OCI-LY7 (cell line): ENCODE measurements around the gene GALNT17. TPM values are rescaled to one million over a fixed set of nuclear protein-coding genes. Genes with fewer than 3 reads are reported as not detected.

Experiments
- BruUV-seq: library from RNA; stranded (reverse); fragments of 400-500 nt; replicated peaks from 2 replicates; lab custom pipeline; 2021; lab: Mats Ljungman, UMichigan
- CTCF ChIA-PET: fragments of 300-600 bp; sonication (Branson Sonifier 250); formaldehyde crosslinking; loops from one replicate; lab custom pipeline; 2022; ENCODE audit warnings: antibody characterized with exemption; ENCODE audit not compliant: unreplicated experiment; lab: Charles Lee
- POLR2A ChIA-PET: fragments of 300-600 bp; sonication (Branson Sonifier 250); formaldehyde crosslinking; loops from one replicate; lab custom pipeline; 2022; ENCODE audit warnings: antibody characterized with exemption; lab: Charles Lee
- DNase-seq: peaks from one replicate; pipeline ENCODE4 v3.0.0-alpha.2; 2015; ENCODE audit warnings: low spot score
- H2AFZ ChIP-seq: fragments of 200-600 bp; sonication (generic), shearing (Covaris generic); 2 replicates; pipeline ENCODE4 v1.6.1; 2014; ENCODE audit warnings: mild to moderate bottlenecking, antibody characterized with exemption, low read length, moderate library complexity
- H3K27ac ChIP-seq: fragments of 200-600 bp; sonication (generic); 2 replicates; pipeline ENCODE4 v1.5.1; 2014; ENCODE audit warnings: mixed run types, low read depth, mild to moderate bottlenecking, moderate library complexity, low read length, inconsistent platforms; ENCODE audit not compliant: poor library complexity, severe bottlenecking
- H3K36me3 ChIP-seq: fragments of 200-600 bp; sonication (generic); 2 replicates; pipeline ENCODE4 v1.6.1; 2014; ENCODE audit warnings: mild to moderate bottlenecking, antibody characterized with exemption, low read length, moderate library complexity, mixed read lengths; ENCODE audit not compliant: insufficient read depth
- H3K4me1 ChIP-seq: fragments of 200-600 bp; sonication (generic); 2 replicates; pipeline ENCODE4 v1.5.1; 2014; ENCODE audit warnings: mild to moderate bottlenecking, low read length; ENCODE audit not compliant: insufficient read depth, poor library complexity, severe bottlenecking
- H3K4me2 ChIP-seq: fragments of 200-600 bp; sonication (generic); 2 replicates; pipeline ENCODE4 v1.6.1; 2014; ENCODE audit warnings: mild to moderate bottlenecking, low read length
- H3K4me3 ChIP-seq: fragments of 200-600 bp; sonication (generic); 2 replicates; pipeline ENCODE4 v1.5.1; 2014; ENCODE audit warnings: mild to moderate bottlenecking, low read depth, low read length; ENCODE audit not compliant: poor library complexity, severe bottlenecking
- H3K79me2 ChIP-seq: fragments of 200-600 bp; sonication (generic); 2 replicates; pipeline ENCODE4 v1.6.1; 2016; ENCODE audit warnings: low read depth, mild to moderate bottlenecking, low read length, moderate library complexity, mixed read lengths; ENCODE audit not compliant: insufficient read depth
- H3K9me2 ChIP-seq: fragments of 200-600 bp; sonication (generic); 2 replicates; pipeline ENCODE4 v1.6.1; 2016; ENCODE audit warnings: mild to moderate bottlenecking, low read length, mixed read lengths; ENCODE audit not compliant: insufficient read depth
- H3K9me3 ChIP-seq: fragments of 200-600 bp; sonication (generic); 2 replicates; pipeline ENCODE4 v1.6.1; 2014; ENCODE audit warnings: mild to moderate bottlenecking, mixed run types, low read length, mixed read lengths
- H4K20me1 ChIP-seq: fragments of 200-600 bp; sonication (generic); 2 replicates; pipeline ENCODE4 v1.6.1; 2014; ENCODE audit warnings: mild to moderate bottlenecking, antibody characterized with exemption, low read length, moderate library complexity, mixed read lengths; ENCODE audit not compliant: insufficient read depth
- EZH2phosphoT487 ChIP-seq: fragments of 200-600 bp; sonication (generic); IDR thresholded peaks from 2 replicates; pipeline ENCODE4 v1.6.1; 2018; ENCODE audit warnings: low read depth, borderline replicate concordance, mild to moderate bottlenecking, mixed run types, antibody characterized with exemption, low read length, moderate library complexity, mixed read lengths
- intact Hi-C: fragments of 100-400 bp; cut with micrococcal nuclease; formaldehyde crosslinking; loops from one replicate; pipeline ENCODE4 v1.10.0; 2022; ENCODE audit not compliant: unreplicated experiment
- total RNA-seq, 2 experiments: library from RNA; depleted of rRNA in 1 of 2; stranded (reverse); fragments of >200 nt in 1 of 2; shearing (Covaris generic) in 1 of 2; gene quantifications; 2 replicates each; pipeline ENCODE4 v1.2.3, GENCODE V29; 2014 to 2022
- TF ChIP-seq, protein P1 (sequence below): fragments of 200-600 bp; sonication (generic); conservative IDR thresholded peaks from 2 replicates; pipeline ENCODE4 v1.5.1; 2014; ENCODE audit warnings: mild to moderate bottlenecking, antibody characterized with exemption, low read length, moderate library complexity, mixed read lengths

The GALNT17 gene
- total RNA-seq, 2 experiments from 2014 or later, result not detected

DNA sequence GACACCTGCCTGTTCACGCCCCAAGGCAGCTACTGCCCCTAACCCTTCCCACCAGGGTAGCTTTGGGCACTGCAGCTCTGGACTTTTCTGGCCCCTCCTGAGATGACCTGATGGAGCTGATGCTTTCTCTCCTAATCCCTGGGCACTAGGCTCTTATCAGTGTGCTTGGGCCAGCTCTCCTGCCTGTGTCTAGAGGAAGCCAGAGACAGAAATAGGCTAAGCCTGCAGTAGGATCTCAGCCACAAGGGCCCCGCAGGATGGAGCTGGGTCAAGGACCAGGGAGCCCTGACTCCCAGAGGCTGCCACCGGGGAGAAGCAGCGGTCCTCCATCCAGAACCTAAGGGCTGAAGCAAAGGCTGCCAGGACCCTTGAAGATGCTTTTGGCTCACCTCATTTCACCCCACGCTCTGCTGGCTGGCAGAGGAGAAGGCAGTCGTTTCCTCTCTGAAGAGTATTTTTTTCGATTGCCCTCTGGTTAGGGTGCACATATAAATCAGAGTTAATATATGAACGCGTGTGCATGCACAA lies 580.8 kb downstream of the GALNT17 start:
- POLR2A ChIA-PET, result no interaction called here
- no TSS peak for BruUV-seq

GRCh38 chr7:71716690-71717089 lies 584.7 kb downstream of the GALNT17 start:
- no peak overlapping the region for H2AFZ ChIP-seq
- intact Hi-C loops, result no loop called here
- no peaks in the 10 kb centered on the region for H3K4me1 ChIP-seq
- H3K9me3 ChIP-seq, result no peaks in the 10 kb centered on the region
- no peaks in the 10 kb centered on the region for H3K36me3 ChIP-seq
- no TSS peak for BruUV-seq
- POLR2A ChIA-PET, result no interaction called here
- no peaks in the 10 kb centered on the region for H3K9me2 ChIP-seq
- no peak for DNase-seq
- H3K27ac ChIP-seq, result no peak overlapping the region
- H3K79me2 ChIP-seq, result no peaks in the 10 kb centered on the region
- no peak for TF ChIP-seq EZH2phosphoT487
- TF ChIP-seq, protein P1, sequence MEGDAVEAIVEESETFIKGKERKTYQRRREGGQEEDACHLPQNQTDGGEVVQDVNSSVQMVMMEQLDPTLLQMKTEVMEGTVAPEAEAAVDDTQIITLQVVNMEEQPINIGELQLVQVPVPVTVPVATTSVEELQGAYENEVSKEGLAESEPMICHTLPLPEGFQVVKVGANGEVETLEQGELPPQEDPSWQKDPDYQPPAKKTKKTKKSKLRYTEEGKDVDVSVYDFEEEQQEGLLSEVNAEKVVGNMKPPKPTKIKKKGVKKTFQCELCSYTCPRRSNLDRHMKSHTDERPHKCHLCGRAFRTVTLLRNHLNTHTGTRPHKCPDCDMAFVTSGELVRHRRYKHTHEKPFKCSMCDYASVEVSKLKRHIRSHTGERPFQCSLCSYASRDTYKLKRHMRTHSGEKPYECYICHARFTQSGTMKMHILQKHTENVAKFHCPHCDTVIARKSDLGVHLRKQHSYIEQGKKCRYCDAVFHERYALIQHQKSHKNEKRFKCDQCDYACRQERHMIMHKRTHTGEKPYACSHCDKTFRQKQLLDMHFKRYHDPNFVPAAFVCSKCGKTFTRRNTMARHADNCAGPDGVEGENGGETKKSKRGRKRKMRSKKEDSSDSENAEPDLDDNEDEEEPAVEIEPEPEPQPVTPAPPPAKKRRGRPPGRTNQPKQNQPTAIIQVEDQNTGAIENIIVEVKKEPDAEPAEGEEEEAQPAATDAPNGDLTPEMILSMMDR, result no peak
- CTCF ChIA-PET, result no interaction called here
- H3K4me2 ChIP-seq, result no peak overlapping the region
- H4K20me1 ChIP-seq, result no peaks in the 10 kb centered on the region
- no peak overlapping the region for H3K4me3 ChIP-seq

More for the DNA sequence above, 580.8 kb downstream of the GALNT17 start:
- intact Hi-C loops, result no loop called here
- no peak overlapping the region for H2AFZ ChIP-seq
- no peaks in the 10 kb centered on the region for H3K79me2 ChIP-seq
- no peaks in the 10 kb centered on the region for H3K36me3 ChIP-seq
- no peak overlapping the region for H3K4me2 ChIP-seq
- H4K20me1 ChIP-seq, result no peaks in the 10 kb centered on the region
- DNase-seq, result no peak
- no peaks in the 10 kb centered on the region for H3K4me1 ChIP-seq
- TF ChIP-seq, protein P1, result no peak
- no peak for TF ChIP-seq EZH2phosphoT487
- H3K9me2 ChIP-seq, result no peaks in the 10 kb centered on the region
- CTCF ChIA-PET, result no interaction called here
- H3K9me3 ChIP-seq, result no peaks in the 10 kb centered on the region
- no peak overlapping the region for H3K4me3 ChIP-seq
- no peak overlapping the region for H3K27ac ChIP-seq

GRCh38 chr7:71718563-71718962 lies 586.6 kb downstream of the GALNT17 start:
- TF ChIP-seq, protein P1, result no peak
- H3K9me2 ChIP-seq, result no peaks in the 10 kb centered on the region
- H3K36me3 ChIP-seq, result no peaks in the 10 kb centered on the region
- H3K79me2 ChIP-seq, result no peaks in the 10 kb centered on the region
- DNase-seq, result no peak
- no peak overlapping the region for H3K4me2 ChIP-seq
- H3K4me1 ChIP-seq, result no peaks in the 10 kb centered on the region
- no peak overlapping the region for H2AFZ ChIP-seq
- no TSS peak for BruUV-seq
- ChIA-PET POLR2A (no interaction called here), CTCF (no interaction called here)
- H3K4me3 ChIP-seq, result no peak overlapping the region
- intact Hi-C loops, result no loop called here
- no peaks in the 10 kb centered on the region for H3K9me3 ChIP-seq
- no peaks in the 10 kb centered on the region for H4K20me1 ChIP-seq
- no peak overlapping the region for H3K27ac ChIP-seq
